Measurements from ENCODE around the gene C6orf118.

DNA sequence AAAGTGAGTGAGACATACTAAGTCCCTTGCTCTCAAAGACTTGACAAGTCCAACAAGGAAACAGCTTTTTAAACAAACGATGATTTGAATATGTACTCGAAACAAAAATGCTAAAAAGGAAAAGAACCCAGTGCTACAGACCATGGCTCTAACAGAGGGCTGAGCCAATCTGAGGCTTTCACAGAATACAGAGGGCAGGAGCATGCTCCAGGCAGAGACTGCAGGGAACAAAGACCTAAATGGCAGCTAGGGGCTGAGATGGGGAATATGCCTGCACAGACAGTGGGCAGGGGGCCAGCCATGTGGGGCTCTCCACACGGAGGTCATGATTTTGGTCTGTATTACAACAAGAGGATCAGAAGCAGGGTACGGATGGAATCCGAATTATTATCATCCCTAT is 31.1 kb upstream of the C6orf118 start:
- no peak for TF ChIP-seq TAF1 (IDR thresholded peaks at IDR 0.05; ENCODE audit: low read depth, low read length)
- no peak for TF ChIP-seq POLR2AphosphoS5 (IDR thresholded peaks at IDR 0.05; ENCODE audit: low read depth, low read length)
- no peak for TF ChIP-seq POLR2A (IDR thresholded peaks at IDR 0.05; ENCODE audit: low read depth, low read length)
